HG02884 (cell line): ENCODE results near the gene KIF17.

ENCODE experiments used
- ATAC-seq: cut with Tn5 transposase; IDR thresholded peaks from one replicate; pipeline ENCODE4 v1.9.1; 2021; ENCODE audit warnings: mild to moderate bottlenecking, moderate library complexity; ENCODE audit not compliant: unreplicated experiment

The KIF17 gene

GRCh38 chr1:20717452-20718342 lies at the start of gene KIF17:
Gene KIF17 (minus strand): TSS chr1:20718007. CDS start chr1:20717706, 301 bp downstream.
- no peak for ATAC-seq

GRCh38 chr1:20767271-20767670 lies 49.5 kb upstream of the KIF17 start:
- no peak for ATAC-seq

GRCh38 chr1:20763417-20763816 lies 45.6 kb upstream of the KIF17 start:
- ATAC-seq = no peak

GRCh38 chr1:20760322-20760721 lies 42.5 kb upstream of the KIF17 start:
- no peak for ATAC-seq

GRCh38 chr1:20753589-20753988 lies 35.8 kb upstream of the KIF17 start:
- no peak for ATAC-seq

GRCh38 chr1:20751462-20751990 lies 33.7 kb upstream of the KIF17 start:
- ATAC-seq = no peak

- no peak for ATAC-seq
Observed at GRCh38 chr1:20742671-20743070, 24.9 kb upstream of the KIF17 start.

- no peak for ATAC-seq
Observed at GRCh38 chr1:20740781-20741180, 23.0 kb upstream of the KIF17 start.

- ATAC-seq = no peak
Observed at GRCh38 chr1:20739225-20739624, 21.4 kb upstream of the KIF17 start.

- ATAC-seq = no peak
Observed at GRCh38 chr1:20735581-20736111, 17.8 kb upstream of the KIF17 start.

- no peak for ATAC-seq
Observed at GRCh38 chr1:20733360-20733975, 15.7 kb upstream of the KIF17 start.

GRCh38 chr1:20732588-20733359 lies 15.0 kb upstream of the KIF17 start, which contains the start of gene SH2D5:
Gene SH2D5 (minus strand): TSS chr1:20732703. CDS start chr1:20728044, 4,659 bp downstream.
- ATAC-seq = peak; percentile 67

- no peak for ATAC-seq
Observed at GRCh38 chr1:20732071-20732587, 14.3 kb upstream of the KIF17 start.

GRCh38 chr1:20731057-20731991 lies 13.5 kb upstream of the KIF17 start:
- no peak for ATAC-seq

GRCh38 chr1:20730690-20731056 lies 12.9 kb upstream of the KIF17 start:
- ATAC-seq = no peak

- ATAC-seq = no peak
Observed at GRCh38 chr1:20729990-20730689, 12.3 kb upstream of the KIF17 start.

- no peak for ATAC-seq
Observed at GRCh38 chr1:20729155-20729931, 11.5 kb upstream of the KIF17 start.
